HL-60 (cell line): ENCODE measurements around the gene JARID2.

Experiments used
- DNase-seq, 2 experiments: peaks; one replicate each; pipeline ENCODE4 v3.0.0-alpha.2; 2010 to 2020; ENCODE audit warnings: low read depth in 1 of 2, low spot score in 1 of 2
- H3K27ac ChIP-seq: fragments of 250-450 bp; sonication (Bioruptor Pico); replicated peaks from 2 replicates; pipeline ENCODE4 v1.5.1; 2020; ENCODE audit warnings: mild to moderate bottlenecking, moderate library complexity
- H3K27me3 ChIP-seq: fragments of 250-450 bp; sonication (Bioruptor Pico); 2 replicates; pipeline ENCODE4 v1.5.1; 2021; ENCODE audit warnings: mild to moderate bottlenecking, moderate library complexity; ENCODE audit not compliant: insufficient read depth, poor library complexity, severe bottlenecking
- H3K4me3 ChIP-seq: replicated peaks from 2 replicates; pipeline ENCODE4 v1.5.1; 2011; ENCODE audit warnings: mild to moderate bottlenecking, control low read depth, low read length; ENCODE audit not compliant: insufficient read depth
- CTCF ChIP-seq: IDR thresholded peaks from one replicate; pipeline ENCODE4 v1.5.1; 2011; ENCODE audit warnings: low read length, control low read depth, inconsistent platforms; ENCODE audit not compliant: insufficient read depth
- GABPA ChIP-seq: IDR thresholded peaks from 2 replicates; pipeline ENCODE4 v1.6.1; 2012; ENCODE audit warnings: low read depth
- POLR2AphosphoS5 ChIP-seq: IDR thresholded peaks from 2 replicates; pipeline ENCODE4 v1.6.1; 2012; ENCODE audit warnings: low read depth
- REST ChIP-seq: IDR thresholded peaks from 2 replicates; pipeline ENCODE4 v1.6.1; 2012; ENCODE audit warnings: low read depth; ENCODE audit not compliant: insufficient replicate concordance
- SPI1 ChIP-seq: IDR thresholded peaks from 2 replicates; pipeline ENCODE4 v1.6.1; 2012; ENCODE audit warnings: low read depth, mild to moderate bottlenecking, borderline replicate concordance

JARID2 gene

GRCh38 chr6:15508931-15509330, 263.1 kb downstream of the JARID2 start:
- TF ChIP-seq POLR2AphosphoS5 (no peak), CTCF (no peak), GABPA (no peak), SPI1 (no peak), REST (no peak)
- H3K27ac ChIP-seq: peak overlapping the region; percentile 39; the same call in 1 of the 2 replicates
- no peak for DNase-seq
- H3K27me3 ChIP-seq: no peaks in the 10 kb centered on the region
- no peak overlapping the region for H3K4me3 ChIP-seq

- Histone ChIP-seq H3K27me3 (no peaks in the 10 kb centered on the region), H3K27ac (no peak overlapping the region), H3K4me3 (no peak overlapping the region)
- TF ChIP-seq CTCF (no peak), GABPA (no peak), REST (no peak), POLR2AphosphoS5 (no peak), SPI1 (no peak)
- no peak for DNase-seq
These were observed 263.6 kb downstream of the JARID2 start for GRCh38 chr6:15509335-15509933.

GRCh38 chr6:15510121-15510520, 264.3 kb downstream of the JARID2 start:
- TF ChIP-seq SPI1 (no peak), CTCF (no peak)
- DNase-seq: no peak
- Histone ChIP-seq H3K27ac (no peak overlapping the region), H3K27me3 (no peaks in the 10 kb centered on the region), H3K4me3 (no peak overlapping the region)

GRCh38 chr6:15510536-15511247, 264.8 kb downstream of the JARID2 start:
- no peak overlapping the region for H3K27ac ChIP-seq
- H3K27me3 ChIP-seq: no peaks in the 10 kb centered on the region
- TF ChIP-seq REST: no peak
- TF ChIP-seq CTCF: no peak
- no peak for TF ChIP-seq POLR2AphosphoS5
- TF ChIP-seq GABPA: no peak
- TF ChIP-seq SPI1: no peak
- H3K4me3 ChIP-seq: no peak overlapping the region
- no peak for DNase-seq
